Subcutaneous preadipocyte (primary cell): Measurements from ENCODE around the gene PATL2. TPM values are rescaled to one million over a fixed set of nuclear protein-coding genes. Genes with fewer than 3 reads are reported as not detected.

ENCODE experiments used
- small RNA-seq: library from RNA; depleted of rRNA; stranded (forward); fragments of <200 nt; gene quantifications from one replicate; pipeline ENCODE3, GENCODE V24; 2012
- total RNA-seq: library from RNA; depleted of rRNA; stranded (reverse); fragments of >200 nt; gene quantifications from 2 replicates; pipeline ENCODE4 v1.2.3, GENCODE V29; 2012

Gene PATL2
- 0.98 and 1.1 TPM in 2 replicates for total RNA-seq

GRCh38 chr15:44711096-44711742 lies at the start of gene PATL2, which contains the start of gene B2M:
Gene PATL2, minus strand, starts transcription at chr15:44711323. Its CDS starts 34,833 bp downstream, at chr15:44676490.
Gene B2M, plus strand, starts transcription at chr15:44711517. Its CDS starts 30 bp downstream, at chr15:44711547.

GRCh38 chr15:44736181-44736765 lies 25.1 kb upstream of the PATL2 start, which contains the start of gene TRIM69:
Gene TRIM69, plus strand, starts transcription at chr15:44736528. Its CDS starts 177 bp downstream, at chr15:44736705.

GRCh38 chr15:44663410-44664308 lies 47.5 kb downstream of the PATL2 start, which contains the start of gene SPG11:
Gene SPG11, minus strand, starts transcription at chr15:44663662. Its CDS starts 15 bp downstream, at chr15:44663647.

Small RNA genes lying within 50 kb of the gene (small RNA-seq; reads per million reads assigned to genes)
- not detected for gene RF00019

Other genes with a start within 250 kb of the PATL2 start
- gene EIF3J, start 174.2 kb downstream of the PATL2 start, total RNA-seq: 28.3 and 36.4 TPM in 2 replicates
- 77.5 and 89.9 TPM in 2 replicates for gene SPG11, start 47.7 kb downstream of the PATL2 start, total RNA-seq
- 796 and 1,856 TPM in 2 replicates for gene B2M, start 194 bp upstream of the PATL2 start, total RNA-seq
- 12.1 and 13.6 TPM in 2 replicates for gene TRIM69, start 25.2 kb upstream of the PATL2 start, total RNA-seq
- not detected in 2 replicates for gene TERB2, start 245.4 kb upstream of the PATL2 start, total RNA-seq